DOHH2 (cell line): ENCODE data around the gene DACT2.

Experiments used
- CTCF ChIP-seq: fragments of 200-600 bp; sonication (generic); IDR thresholded peaks from one replicate; pipeline ENCODE4 v1.5.1; 2014; ENCODE audit warnings: antibody characterized with exemption, mild to moderate bottlenecking, low read depth, low read length; ENCODE audit not compliant: poor library complexity, severe bottlenecking
- EZH2phosphoT487 ChIP-seq: fragments of 200-600 bp; sonication (generic); IDR thresholded peaks from 2 replicates; pipeline ENCODE4 v1.6.1; 2017; ENCODE audit warnings: borderline replicate concordance, mild to moderate bottlenecking, antibody characterized with exemption, low read length, moderate library complexity, mixed read lengths

GRCh38 chr6:168344338-168344737, 24.8 kb upstream of the DACT2 start:
- TF ChIP-seq CTCF, result no peak
- TF ChIP-seq EZH2phosphoT487, result no peak
